Gastrocnemius medialis (tissue), 4 donors: ENCODE measurements around the gene LTBP1. TPM values are rescaled to one million over a fixed set of nuclear protein-coding genes. Genes with fewer than 3 reads are reported as not detected.
A peak's percentile ranks its signal among the peaks of the same experiment; 100 is the strongest.
"Not testable (repeated sequence)": the region's sequence is repeated elsewhere in the genome, so short reads cannot be mapped to it uniquely, and the experiment has no call there.

Experiments
- ATAC-seq, 2 donors: fragments of 150-250 bp; one replicate each; pipeline ENCODE4 v1.9.1; 2016
- DNase-seq, 2 donors: peaks; one replicate each; pipeline ENCODE4 v3.0.0-alpha.2; 2019
- H3K27ac ChIP-seq, 4 donors: fragments of 200-600 bp; sonication (generic); 1 replicate in 1 of 4; 2 replicates in 3 of 4; pipeline ENCODE4 v1.5.1; 2016 to 2018; ENCODE audit warnings: mild to moderate bottlenecking in 2 of 4, moderate library complexity in 1 of 4
- H3K27me3 ChIP-seq, 3 donors: fragments of 200-600 bp; sonication (generic) in 2 of 3; 1 replicate in 1 of 3; 2 replicates in 2 of 3; pipeline versions ENCODE4 v1.5.1 to v1.6.0; 2016 to 2019; ENCODE audit warnings: mild to moderate bottlenecking in 1 of 3, moderate library complexity in 1 of 3
- H3K36me3 ChIP-seq, 2 donors: fragments of 200-600 bp; sonication (generic) in 1 of 2; one replicate each; pipeline ENCODE4 v1.5.1; 2017 to 2018
- H3K4me1 ChIP-seq, 2 donors: fragments of 200-600 bp; sonication (generic) in 1 of 2; one replicate each; pipeline ENCODE4 v1.5.1; 2016 to 2017; ENCODE audit warnings: mild to moderate bottlenecking in 2 of 2
- H3K4me3 ChIP-seq, 4 donors: fragments of 200-600 bp; sonication (generic) in 3 of 4; 1 replicate in 1 of 4; 2 replicates in 3 of 4; pipeline ENCODE4 v1.5.1; 2016 to 2019; ENCODE audit warnings: mild to moderate bottlenecking in 2 of 4
- H3K9me3 ChIP-seq, 3 donors: fragments of 200-600 bp; sonication (generic) in 2 of 3; 1 replicate in 1 of 3; 2 replicates in 2 of 3; pipeline ENCODE4 v1.5.1; 2016 to 2019
- POLR2A ChIP-seq, 2 donors: fragments of 450-650 bp; IDR thresholded peaks; one replicate each; pipeline ENCODE4 v1.6.1; 2017; ENCODE audit warnings: antibody characterized with exemption in 2 of 2, mild to moderate bottlenecking in 2 of 2, moderate library complexity in 2 of 2
- in situ Hi-C, 4 donors: fragments of 200-750 bp; cut with MboI; loops; one replicate each; pipeline versions ENCODE4 v1.15.0 to v1.8.0; 2017; ENCODE audit warnings: low sequenced_read_pairs in 4 of 4
- intact Hi-C: fragments of 100-400 bp; cut with DNase I; formaldehyde crosslinking; loops from one replicate; pipeline ENCODE4 v1.15.1; 2023; ENCODE audit warnings: low total_unique reads
- total RNA-seq, 4 donors: library from RNA; depleted of rRNA; stranded (reverse); fragments of >200 nt; gene quantifications; one replicate each; pipeline versions ENCODE4 v1.1.0 to v1.2.3, GENCODE V29; 2016
- TF ChIP-seq, protein P1 (sequence below), 5 experiments: fragments of 450-650 bp in 3 of 5; fragments of 200-600 bp in 2 of 5; sonication (generic) in 2 of 5; IDR thresholded peaks in 4 of 5; conservative IDR thresholded peaks in 1 of 5; 1 replicate in 4 of 5; 2 replicates in 1 of 5; pipeline ENCODE4 v1.5.1; 2016 to 2019; ENCODE audit warnings: antibody characterized with exemption in 5 of 5, mild to moderate bottlenecking in 3 of 5, moderate library complexity in 3 of 5

LTBP1 gene
- total RNA-seq, 4 donors from 2014 or later, result 8.0 to 42.8 (median 18.4) TPM

DNA sequence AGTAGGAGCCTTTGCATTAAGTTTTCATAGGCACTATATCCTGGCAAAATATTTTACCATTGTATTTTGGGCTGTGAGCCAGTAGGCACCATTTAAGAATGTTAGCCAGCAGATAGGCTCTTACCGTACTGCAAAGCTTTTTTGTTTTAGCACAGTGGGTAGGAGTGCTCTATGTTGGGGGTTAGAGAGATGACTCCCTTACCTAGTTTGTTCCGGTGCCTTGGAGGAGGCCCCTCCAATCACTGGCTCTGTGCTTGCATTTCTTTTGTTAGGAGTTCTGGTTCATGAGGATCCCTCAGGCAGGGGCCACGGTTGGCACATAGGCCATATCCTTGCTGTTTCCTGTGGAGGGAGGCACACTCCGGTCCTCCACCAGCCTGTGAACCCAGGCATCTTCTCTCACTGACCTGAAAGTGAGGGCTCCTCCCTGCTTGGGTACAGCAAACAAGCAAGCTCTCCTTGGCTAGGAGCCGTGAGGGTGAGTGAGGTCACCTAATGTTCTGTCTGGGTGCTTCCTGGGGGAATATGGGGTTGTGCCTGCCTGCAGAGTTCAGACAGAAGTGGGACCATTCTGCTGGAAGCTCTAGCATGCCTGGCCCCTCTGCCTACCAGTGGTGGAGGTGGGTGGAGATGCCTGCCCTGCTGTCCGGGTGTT, 29.8 kb downstream of the LTBP1 start:
- ATAC-seq (no peak), DNase-seq (no peak)
- intact Hi-C loops, result no loop called here
- Histone ChIP-seq H3K27me3 (no peaks in the 10 kb centered on the region), H3K36me3 (no peaks in the 10 kb centered on the region), H3K9me3 (no peaks in the 10 kb centered on the region), H3K4me3 (no peak overlapping the region), H3K4me1 (no peaks in the 10 kb centered on the region), H3K27ac (no peak overlapping the region)
- TF ChIP-seq POLR2A (IDR thresholded peaks at IDR 0.05), result no peak
- TF ChIP-seq, protein P1, sequence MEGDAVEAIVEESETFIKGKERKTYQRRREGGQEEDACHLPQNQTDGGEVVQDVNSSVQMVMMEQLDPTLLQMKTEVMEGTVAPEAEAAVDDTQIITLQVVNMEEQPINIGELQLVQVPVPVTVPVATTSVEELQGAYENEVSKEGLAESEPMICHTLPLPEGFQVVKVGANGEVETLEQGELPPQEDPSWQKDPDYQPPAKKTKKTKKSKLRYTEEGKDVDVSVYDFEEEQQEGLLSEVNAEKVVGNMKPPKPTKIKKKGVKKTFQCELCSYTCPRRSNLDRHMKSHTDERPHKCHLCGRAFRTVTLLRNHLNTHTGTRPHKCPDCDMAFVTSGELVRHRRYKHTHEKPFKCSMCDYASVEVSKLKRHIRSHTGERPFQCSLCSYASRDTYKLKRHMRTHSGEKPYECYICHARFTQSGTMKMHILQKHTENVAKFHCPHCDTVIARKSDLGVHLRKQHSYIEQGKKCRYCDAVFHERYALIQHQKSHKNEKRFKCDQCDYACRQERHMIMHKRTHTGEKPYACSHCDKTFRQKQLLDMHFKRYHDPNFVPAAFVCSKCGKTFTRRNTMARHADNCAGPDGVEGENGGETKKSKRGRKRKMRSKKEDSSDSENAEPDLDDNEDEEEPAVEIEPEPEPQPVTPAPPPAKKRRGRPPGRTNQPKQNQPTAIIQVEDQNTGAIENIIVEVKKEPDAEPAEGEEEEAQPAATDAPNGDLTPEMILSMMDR (IDR thresholded peaks at IDR 0.05 in 4 of 5, conservative IDR thresholded peaks at IDR 0.05 in 1 of 5), result no peak
- in situ Hi-C loops, result no loop called here

DNA sequence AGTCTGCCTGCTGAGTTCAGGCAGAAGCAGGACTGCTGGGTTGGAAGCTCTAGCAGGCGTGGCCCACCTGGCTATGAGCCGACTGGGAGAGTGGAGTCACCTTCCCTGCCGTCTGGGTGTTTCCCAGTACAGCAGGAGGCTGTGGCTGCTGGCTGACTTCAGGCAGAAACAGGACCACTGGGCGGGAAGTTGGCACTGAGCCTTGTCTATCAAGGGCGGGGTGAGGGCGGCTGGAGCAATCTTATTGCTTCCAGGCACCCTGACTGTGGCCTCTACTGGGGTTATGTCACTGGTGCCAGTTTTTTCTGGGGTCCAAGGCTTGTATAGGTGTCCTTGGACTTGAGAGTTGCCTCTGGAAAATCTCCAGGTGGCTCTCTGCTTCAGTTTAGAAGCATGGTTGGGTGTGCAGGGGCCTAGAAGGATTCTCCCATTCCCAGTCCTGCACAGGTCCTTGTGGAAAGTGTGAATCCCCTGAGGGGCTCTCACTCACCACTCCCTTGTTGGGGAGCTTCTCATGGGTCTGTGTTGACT, 30.5 kb downstream of the LTBP1 start:
- H3K9me3 ChIP-seq, result no peaks in the 10 kb centered on the region
- H3K27ac ChIP-seq, result no peak overlapping the region
- H3K36me3 ChIP-seq, result no peaks in the 10 kb centered on the region
- in situ Hi-C loops (no loop called here), intact Hi-C loops (no loop called here)
- no peaks in the 10 kb centered on the region for H3K4me1 ChIP-seq
- H3K4me3 ChIP-seq, result no peak overlapping the region
- TF ChIP-seq, protein P1 (IDR thresholded peaks at IDR 0.05 in 4 of 5, conservative IDR thresholded peaks at IDR 0.05 in 1 of 5), result no peak
- no peak for TF ChIP-seq POLR2A (IDR thresholded peaks at IDR 0.05)
- DNase-seq (peak in 1 of 2 donors; percentile 27), ATAC-seq (peak in 1 of 2 donors; percentile 18)
- no peaks in the 10 kb centered on the region for H3K27me3 ChIP-seq

DNA sequence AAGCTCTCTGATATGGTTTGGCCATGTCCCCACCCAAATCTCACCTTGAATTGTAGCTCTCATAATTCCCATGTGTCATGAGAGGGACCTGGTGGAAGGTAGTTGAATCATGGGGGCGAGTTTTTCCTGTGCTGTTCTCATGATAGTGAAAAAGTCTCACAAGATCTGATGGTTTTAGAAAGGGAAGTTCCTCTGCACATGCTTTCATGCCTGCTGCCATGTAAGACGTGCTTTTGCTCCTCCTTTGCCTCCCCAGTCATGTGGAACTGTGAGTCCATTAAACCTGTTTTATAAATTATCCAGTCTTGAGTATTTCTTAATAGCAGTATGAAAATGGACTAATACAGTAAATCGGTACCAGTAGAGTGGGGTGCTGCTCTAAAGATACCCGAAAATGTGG, 34.9 kb downstream of the LTBP1 start:
- no peaks in the 10 kb centered on the region for H3K9me3 ChIP-seq
- ATAC-seq (no peak), DNase-seq (no peak)
- no peak overlapping the region for H3K4me3 ChIP-seq
- intact Hi-C loops, result no loop called here
- TF ChIP-seq, protein P1 (IDR thresholded peaks at IDR 0.05 in 4 of 5, conservative IDR thresholded peaks at IDR 0.05 in 1 of 5), result no peak
- TF ChIP-seq POLR2A (IDR thresholded peaks at IDR 0.05), result no peak
- no peak overlapping the region for H3K27ac ChIP-seq
- no peaks in the 10 kb centered on the region for H3K27me3 ChIP-seq
- no peaks in the 10 kb centered on the region for H3K4me1 ChIP-seq
- no peaks in the 10 kb centered on the region for H3K36me3 ChIP-seq
- in situ Hi-C loops, result no loop called here

DNA sequence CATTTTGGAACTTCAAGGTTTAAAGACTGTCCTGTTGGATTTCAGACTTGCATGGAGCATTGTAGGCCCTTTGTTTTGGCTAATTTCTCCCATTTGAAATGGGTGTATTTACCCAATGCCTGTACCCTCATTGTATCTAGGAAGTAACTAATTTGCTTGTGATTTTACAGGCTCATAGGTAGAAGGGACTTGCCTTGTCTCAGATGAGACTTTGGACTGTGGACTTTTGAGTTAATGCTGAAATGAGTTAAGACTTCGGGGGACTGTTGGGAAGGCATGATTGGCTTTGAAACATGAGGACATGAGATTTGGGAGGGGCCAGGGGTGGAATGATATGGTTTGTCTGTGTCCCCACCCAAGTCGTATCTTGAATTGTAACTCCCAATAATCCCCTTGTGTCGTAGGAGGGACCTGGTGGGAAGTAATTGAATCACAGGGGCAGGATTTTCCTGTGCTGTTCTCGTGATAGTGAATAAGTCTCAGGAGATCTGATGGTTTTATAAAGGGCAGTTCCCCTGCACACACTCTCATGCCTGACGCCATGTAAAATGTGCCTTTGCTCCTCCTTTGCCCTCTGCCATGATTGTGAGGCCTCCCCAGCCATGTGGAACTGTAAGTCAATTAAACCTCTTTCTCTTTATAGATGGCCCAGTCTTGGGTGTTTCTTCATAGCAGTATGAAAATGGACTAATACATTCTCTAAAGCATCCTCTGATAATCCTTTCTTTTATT, 36.6 kb downstream of the LTBP1 start:
- in situ Hi-C loops, intact Hi-C loops, H3K9me3 ChIP-seq, H3K36me3 ChIP-seq, H3K4me1 ChIP-seq, H3K4me3 ChIP-seq, H3K27me3 ChIP-seq, H3K27ac ChIP-seq, DNase-seq, ATAC-seq: not testable (repeated sequence)

DNA sequence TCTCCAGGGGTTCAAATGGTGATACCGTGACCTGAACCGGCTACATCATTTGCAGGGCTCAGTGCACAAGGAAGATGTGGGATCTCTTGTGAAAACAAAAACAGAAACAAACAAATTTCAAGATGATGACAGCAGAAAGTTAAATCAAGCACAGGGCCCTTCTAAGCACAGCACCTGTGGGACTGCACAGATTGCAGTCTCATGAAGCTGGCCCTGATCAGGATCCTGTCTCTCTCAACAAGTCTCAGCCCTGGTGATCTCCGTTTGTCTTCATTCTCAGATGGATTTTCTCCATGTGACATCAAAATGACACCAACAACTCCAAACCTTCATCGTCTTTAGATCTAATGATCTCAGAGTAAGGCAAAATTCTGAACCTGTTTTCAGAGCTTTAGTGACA, 39.7 kb downstream of the LTBP1 start:
- ATAC-seq (no peak), DNase-seq (no peak)
- Histone ChIP-seq H3K4me3 (no peak overlapping the region), H3K36me3 (no peaks in the 10 kb centered on the region), H3K4me1 (no peaks in the 10 kb centered on the region), H3K9me3 (no peaks in the 10 kb centered on the region), H3K27ac (no peak overlapping the region), H3K27me3 (no peaks in the 10 kb centered on the region)
- intact Hi-C loops (no loop called here), in situ Hi-C loops (no loop called here)
- TF ChIP-seq, protein P1 (IDR thresholded peaks at IDR 0.05 in 4 of 5, conservative IDR thresholded peaks at IDR 0.05 in 1 of 5), result no peak
- no peak for TF ChIP-seq POLR2A (IDR thresholded peaks at IDR 0.05)
